ENCODE data around the gene PAIP2B. TPM values are rescaled to one million over a fixed set of nuclear protein-coding genes. Genes with fewer than 3 reads are reported as not detected.
A peak's percentile ranks its signal among the peaks of the same experiment; 100 is the strongest.
"Not testable (repeated sequence)": the region's sequence is repeated elsewhere in the genome, so short reads cannot be mapped to it uniquely, and the experiment has no call there.

Gene PAIP2B
- total and polyA plus RNA-seq, 2 experiments from 2014 or later, result 8.0 to 15.1 TPM

DNA sequence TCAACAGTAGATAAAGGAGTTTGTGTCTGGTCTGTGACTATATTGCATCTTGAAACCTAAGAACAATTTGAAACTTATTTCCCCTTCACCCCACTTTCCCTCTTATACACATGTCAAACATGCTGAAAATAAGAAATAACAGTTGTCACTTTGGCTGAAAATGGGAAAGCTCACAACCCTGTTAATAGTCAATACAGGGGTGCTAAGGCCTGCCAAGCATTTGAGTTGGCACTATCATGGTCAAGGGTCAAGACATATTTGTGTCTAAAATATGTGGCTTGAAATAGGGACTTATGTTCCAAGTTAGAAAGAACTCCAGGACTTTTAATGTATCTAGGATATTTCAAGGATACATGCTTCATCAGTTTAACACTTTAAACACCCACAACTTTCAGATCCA, 20.6 kb downstream of the PAIP2B start:
- Histone ChIP-seq H3K36me3 (peaks cover 3% of the 10 kb centered on the region), H3K27me3 (no peaks in the 10 kb centered on the region), H3K9me3 (ENCODE audit: low read depth) (no peaks in the 10 kb centered on the region), H3K4me3 (no peak overlapping the region), H3K4me1 (ENCODE audit: low read depth) (no peaks in the 10 kb centered on the region), H3K27ac (no peak overlapping the region)
- no peak for DNase-seq (ENCODE audit: low read depth in 1 of 2, low spot score in 1 of 2)
- TF ChIP-seq CTCF (IDR thresholded peaks at IDR 0.05; ENCODE audit: low read depth, low read length), result no peak

DNA sequence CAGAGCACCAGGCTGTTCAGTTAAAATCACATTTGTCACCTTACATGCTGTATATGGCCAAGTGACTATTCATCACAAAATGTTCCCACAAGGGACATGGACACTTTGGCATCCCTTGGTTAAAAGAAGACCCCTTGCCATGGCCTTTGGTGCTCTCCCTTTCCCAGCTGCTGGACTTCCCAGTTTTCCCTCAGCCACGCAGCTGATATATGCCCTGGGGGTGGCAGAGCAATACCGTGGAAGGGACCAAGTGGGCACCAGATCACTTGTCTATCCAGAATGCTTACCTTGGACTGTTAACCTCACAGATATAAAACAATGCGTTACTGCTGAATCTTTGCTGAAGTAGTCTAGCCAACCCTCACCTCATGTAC, 35.3 kb downstream of the PAIP2B start:
- no peaks in the 10 kb centered on the region for H3K4me1 ChIP-seq (ENCODE audit: low read depth)
- H3K4me3 ChIP-seq, result no peak overlapping the region
- TF ChIP-seq CTCF (IDR thresholded peaks at IDR 0.05; ENCODE audit: low read depth, low read length), result no peak
- H3K27ac ChIP-seq, result no peak overlapping the region
- DNase-seq (ENCODE audit: low read depth in 1 of 2, low spot score in 1 of 2), result no peak
- H3K9me3 ChIP-seq (ENCODE audit: low read depth), result no peaks in the 10 kb centered on the region
- no peaks in the 10 kb centered on the region for H3K36me3 ChIP-seq
- H3K27me3 ChIP-seq, result no peaks in the 10 kb centered on the region

GRCh38 chr2:71190656-71191569, 36.0 kb downstream of the PAIP2B start:
- Histone ChIP-seq H3K4me3 (no peak overlapping the region), H3K4me1 (ENCODE audit: low read depth) (no peaks in the 10 kb centered on the region), H3K9me3 (ENCODE audit: low read depth) (no peaks in the 10 kb centered on the region), H3K36me3 (no peaks in the 10 kb centered on the region), H3K27ac (no peak overlapping the region), H3K27me3 (no peaks in the 10 kb centered on the region)
- peak; percentile 18 to 63 for DNase-seq (ENCODE audit: low read depth in 1 of 2, low spot score in 1 of 2)
- peak; percentile 51 for TF ChIP-seq CTCF (IDR thresholded peaks at IDR 0.05; ENCODE audit: low read depth, low read length)

DNA sequence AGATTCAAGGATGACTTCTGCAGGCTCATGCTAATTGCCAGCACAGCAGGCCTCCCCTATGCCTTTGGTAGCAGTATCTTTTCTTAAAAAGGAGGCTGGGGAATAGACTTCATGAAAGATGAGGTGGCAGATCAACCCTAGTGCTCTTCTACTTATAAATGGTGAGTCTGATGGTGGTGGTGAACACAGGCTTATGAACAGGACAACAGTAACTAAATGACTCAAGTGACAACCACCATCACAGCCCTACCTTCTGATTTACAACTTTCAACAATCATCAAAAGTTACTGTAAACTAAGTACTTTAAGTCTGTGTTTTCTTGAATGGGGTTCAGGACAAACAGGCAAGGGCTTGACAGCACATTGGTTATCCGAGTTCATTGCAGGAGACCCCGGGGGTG, 39.3 kb downstream of the PAIP2B start:
- no peak for TF ChIP-seq CTCF (IDR thresholded peaks at IDR 0.05; ENCODE audit: low read depth, low read length)

DNA sequence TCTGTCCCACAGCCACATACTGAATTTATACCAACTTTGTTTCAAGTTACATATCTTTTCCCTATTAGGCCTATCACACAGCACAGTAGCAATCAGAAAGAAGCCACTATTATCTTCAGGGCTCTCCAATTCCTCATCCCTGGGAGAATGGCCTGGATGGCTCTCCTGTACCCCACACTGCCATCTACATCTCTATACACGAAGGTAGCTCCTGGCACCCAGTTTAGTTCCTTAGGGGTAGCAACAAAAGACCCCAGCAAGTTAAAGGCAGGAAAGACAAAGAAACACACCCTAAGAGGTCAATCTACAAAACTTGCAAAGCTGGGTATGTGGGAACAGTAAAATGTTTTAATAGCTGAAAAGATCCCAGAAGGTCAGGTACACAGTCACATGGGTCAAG, 39.9 kb downstream of the PAIP2B start:
- Histone ChIP-seq H3K4me3 (no peak overlapping the region), H3K36me3 (no peaks in the 10 kb centered on the region), H3K4me1 (ENCODE audit: low read depth) (no peaks in the 10 kb centered on the region), H3K27ac (no peak overlapping the region), H3K27me3 (no peaks in the 10 kb centered on the region), H3K9me3 (ENCODE audit: low read depth) (no peaks in the 10 kb centered on the region)
- no peak for TF ChIP-seq CTCF (IDR thresholded peaks at IDR 0.05; ENCODE audit: low read depth, low read length)
- no peak for DNase-seq (ENCODE audit: low read depth in 1 of 2, low spot score in 1 of 2)

More for the DNA sequence above, 39.3 kb downstream of the PAIP2B start:
- H3K27ac ChIP-seq, result no peak overlapping the region
- no peaks in the 10 kb centered on the region for H3K27me3 ChIP-seq
- no peaks in the 10 kb centered on the region for H3K4me1 ChIP-seq (ENCODE audit: low read depth)
- no peaks in the 10 kb centered on the region for H3K9me3 ChIP-seq (ENCODE audit: low read depth)
- no peak for DNase-seq (ENCODE audit: low read depth in 1 of 2, low spot score in 1 of 2)
- H3K36me3 ChIP-seq, result no peaks in the 10 kb centered on the region
- no peak overlapping the region for H3K4me3 ChIP-seq

- H3K27me3 ChIP-seq; DNase-seq (ENCODE audit: low read depth in 1 of 2, low spot score in 1 of 2); H3K36me3 ChIP-seq; H3K4me3 ChIP-seq; H3K27ac ChIP-seq; H3K4me1 ChIP-seq (ENCODE audit: low read depth); H3K9me3 ChIP-seq (ENCODE audit: low read depth): not testable (repeated sequence)
These were observed 43.4 kb downstream of the PAIP2B start for GRCh38 chr2:71183306-71184115.
